NB4 (cell line): ENCODE results near the gene PLA2R1.

Experiments
- CTCF ChIP-seq: IDR thresholded peaks from one replicate; pipeline ENCODE4 v1.5.1; 2012; ENCODE audit warnings: low read depth, low read length
- MYC ChIP-seq: IDR thresholded peaks from 2 replicates; pipeline ENCODE4 v1.6.1; 2011; ENCODE audit warnings: low read depth, low read length
- POLR2A ChIP-seq: IDR thresholded peaks from 2 replicates; pipeline ENCODE4 v1.6.1; 2011; ENCODE audit warnings: mild to moderate bottlenecking; ENCODE audit not compliant: insufficient read length; ENCODE audit errors: extremely low read depth

GRCh38 chr2:160045703-160046210, 16.7 kb downstream of the PLA2R1 start:
- TF ChIP-seq POLR2A (no peak), CTCF (no peak), MYC (no peak)
